Spleen (tissue), 7 donors: Measurements from ENCODE around the gene FOXP1.

Experiments used
- CTCF ChIP-seq, 11 experiments: fragments of 200-600 bp in 7 of 11; fragments of 450-650 bp in 4 of 11; sonication (generic) in 4 of 11; IDR thresholded peaks in 8 of 11; conservative IDR thresholded peaks in 3 of 11; 1 replicate in 7 of 11; 2 replicates in 4 of 11; pipeline versions ENCODE4 v1.4.0 to v1.8.0; 2016 to 2021; ENCODE audit warnings: antibody characterized with exemption in 11 of 11, inconsistent platforms in 4 of 11, mild to moderate bottlenecking in 1 of 11
- POLR2A ChIP-seq, 3 donors: fragments of 450-650 bp; IDR thresholded peaks; one replicate each; pipeline ENCODE4 v1.5.1; 2017; ENCODE audit warnings: antibody characterized with exemption in 3 of 3, mild to moderate bottlenecking in 1 of 3
- donor health status: DM: no; HTN: no; CAD: no; lungs with moderate emphysema.
- donor health status: DM: no; HTN: no; CAD: no.
- donor health status: DM: no; HTN: no; CAD: no.

GRCh38 chr3:71168880-71169411 lies 414.6 kb downstream of the FOXP1 start:
- TF ChIP-seq CTCF (IDR thresholded peaks at IDR 0.05 in 8 of 11, conservative IDR thresholded peaks at IDR 0.05 in 3 of 11) (no peak), POLR2A (IDR thresholded peaks at IDR 0.05) (no peak)
